CD4-positive, alpha-beta T cell treated with Interleukin-17A for 4 hours (primary cell): Measurements from ENCODE around the gene HBG1.
"Not testable (repeated sequence)": the region's sequence is repeated elsewhere in the genome, so short reads cannot be mapped to it uniquely, and the experiment has no call there.

Source experiments
- DNase-seq: peaks from one replicate; pipeline ENCODE4 v3.0.0-alpha.2; 2020; ENCODE audit warnings: mixed read lengths

The HBG1 gene

DNA sequence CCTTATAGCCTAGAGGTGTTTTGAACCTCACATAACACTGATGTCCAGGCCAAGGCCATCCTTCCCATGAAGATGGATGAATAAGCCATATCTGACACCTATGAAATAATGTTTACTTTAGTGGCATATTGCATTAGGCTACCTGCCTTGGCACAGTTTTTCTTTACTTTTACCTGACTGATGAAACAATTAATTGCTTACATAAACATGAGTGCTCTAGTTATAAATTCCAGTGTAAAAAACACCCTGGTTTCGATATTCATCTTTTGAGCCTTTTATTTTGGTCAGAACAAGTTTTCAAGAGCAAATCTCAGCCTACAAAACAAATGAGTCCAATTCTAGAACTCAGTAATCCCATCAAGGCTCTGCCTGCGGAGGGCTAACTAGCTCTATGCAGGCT is 27.0 kb upstream of the HBG1 start:
- DNase-seq, result no peak

DNA sequence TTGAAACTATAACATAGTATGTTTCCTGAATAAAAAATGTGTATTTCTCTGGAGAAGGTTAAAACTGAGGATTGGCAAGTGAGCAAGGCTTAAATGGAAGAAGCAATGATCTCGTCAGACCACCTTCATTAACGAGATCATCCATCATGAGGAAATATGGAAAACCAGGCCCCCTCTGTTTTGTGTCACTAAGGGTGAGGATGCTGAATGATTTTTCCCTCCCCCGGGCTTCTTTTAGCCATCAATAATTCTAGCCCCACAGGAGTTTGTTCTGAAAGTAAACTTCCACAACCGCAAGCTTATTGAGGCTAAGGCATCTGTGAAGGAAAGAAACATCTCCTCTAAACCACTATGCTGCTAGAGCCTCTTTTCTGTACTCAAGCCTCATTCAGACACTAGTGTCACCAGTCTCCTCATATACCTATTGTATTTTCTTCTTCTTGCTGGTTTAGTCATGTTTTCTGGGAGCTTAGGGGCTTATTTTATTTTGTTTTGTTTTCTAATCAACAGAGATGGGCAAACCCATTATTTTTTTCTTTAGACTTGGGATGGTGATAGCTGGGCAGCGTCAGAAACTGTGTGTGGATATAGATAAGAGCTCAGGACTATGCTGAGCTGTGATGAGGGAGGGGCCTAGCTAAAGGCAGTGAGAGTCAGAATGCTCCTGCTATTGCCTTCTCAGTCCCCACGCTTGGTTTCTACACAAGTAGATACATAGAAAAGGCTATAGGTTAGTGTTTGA is 25.9 kb upstream of the HBG1 start:
- no peak for DNase-seq

DNA sequence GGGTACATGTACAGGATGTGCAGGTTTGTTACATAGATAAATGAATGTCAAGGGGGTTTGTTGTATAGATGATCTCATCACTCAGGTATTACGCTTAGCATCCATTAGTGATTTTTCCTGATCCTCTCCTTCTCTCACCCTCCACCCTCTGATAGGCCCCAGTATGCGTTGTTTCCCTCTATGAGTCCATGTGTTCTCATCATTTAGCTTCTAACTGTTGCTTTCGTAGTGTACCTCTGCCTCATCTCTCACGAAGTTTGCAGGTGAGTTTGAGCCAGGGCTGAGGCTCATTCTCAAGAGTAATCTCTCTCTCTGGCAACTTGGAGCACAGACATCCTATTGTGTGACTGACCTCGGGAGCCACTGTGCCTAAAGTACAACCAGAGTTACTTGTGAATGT is 24.7 kb upstream of the HBG1 start:
- DNase-seq, result no peak

DNA sequence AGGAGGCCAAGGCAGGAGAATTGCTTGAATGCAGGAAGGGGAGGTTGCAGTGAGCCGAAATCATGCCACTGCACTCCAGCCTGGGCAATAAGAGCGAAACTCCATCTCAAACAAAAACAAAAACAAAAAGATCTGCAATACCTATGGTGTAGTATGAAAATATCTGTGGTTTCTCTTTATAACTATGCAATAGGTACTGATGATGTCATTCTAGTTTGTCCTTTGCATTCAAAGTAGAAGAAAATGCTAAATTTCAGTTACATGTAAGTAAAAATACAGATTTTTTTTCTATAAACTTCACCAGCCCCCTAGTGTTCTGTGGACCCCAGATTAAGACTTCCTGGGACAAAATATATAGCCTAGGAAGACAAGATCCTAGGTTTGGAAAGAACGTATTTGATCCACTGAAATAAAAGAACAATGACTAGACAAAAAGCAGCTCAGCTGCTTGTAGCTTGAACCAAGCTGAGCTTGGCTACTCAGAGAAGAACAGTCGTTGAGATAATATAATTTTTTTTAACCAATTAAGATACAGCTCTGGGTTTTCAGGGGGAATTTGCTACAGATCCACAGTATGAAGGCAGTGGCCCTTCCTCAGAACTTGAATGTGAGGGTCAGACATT is 22.8 kb upstream of the HBG1 start:
- DNase-seq, result no peak

DNA sequence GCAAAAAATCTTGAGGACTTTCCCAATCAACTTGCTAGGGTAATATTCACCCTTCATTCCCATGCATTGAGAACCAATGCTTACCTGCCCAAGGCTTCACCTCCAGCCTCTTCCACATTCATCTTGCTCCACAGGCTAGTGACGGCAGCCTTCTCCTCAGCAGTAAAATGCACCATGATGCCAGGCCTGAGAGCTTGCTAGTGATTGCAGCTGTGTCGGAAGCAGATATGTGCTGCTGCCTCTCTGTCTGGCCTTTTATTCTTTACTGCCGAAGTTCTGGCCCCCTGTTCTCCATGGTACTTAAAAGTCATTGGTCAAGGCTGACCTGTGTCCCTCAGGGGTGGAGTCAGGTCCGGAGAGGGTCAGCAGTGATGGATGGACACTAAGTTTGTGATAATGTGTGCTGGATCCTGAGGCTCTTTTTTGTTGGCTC is 20.1 kb upstream of the HBG1 start, which contains the start of gene HBE1:
Gene HBE1, minus strand, starts transcription at position 231 of the 433 bp plus-strand sequence. Its CDS starts 55 bp downstream, at position 176.
- DNase-seq, result no peak

DNA sequence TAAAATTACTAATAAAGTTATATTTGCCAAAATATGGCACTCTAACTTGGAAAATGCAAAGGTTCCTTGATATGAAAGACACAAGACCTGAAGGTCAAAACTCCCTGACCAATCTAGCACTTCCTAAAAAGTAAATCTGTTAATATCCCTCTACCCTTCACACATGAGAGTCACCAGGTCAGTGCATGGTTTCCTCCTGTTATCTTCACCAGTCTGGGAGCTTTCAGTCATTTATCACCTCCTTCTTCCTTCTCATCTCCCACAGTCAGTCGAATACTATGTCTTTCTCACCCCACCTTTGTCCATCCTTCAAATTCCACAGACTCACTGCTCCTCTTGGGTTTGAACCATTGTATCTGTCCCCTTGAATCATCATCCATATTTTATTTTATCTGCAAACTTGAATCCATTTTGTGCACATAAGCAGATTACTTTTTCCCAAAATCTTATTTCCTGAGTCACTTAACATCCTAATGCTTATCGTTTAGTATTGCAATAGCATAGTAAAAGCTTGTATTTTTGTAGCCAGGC is 17.4 kb upstream of the HBG1 start:
- DNase-seq, result no peak

DNA sequence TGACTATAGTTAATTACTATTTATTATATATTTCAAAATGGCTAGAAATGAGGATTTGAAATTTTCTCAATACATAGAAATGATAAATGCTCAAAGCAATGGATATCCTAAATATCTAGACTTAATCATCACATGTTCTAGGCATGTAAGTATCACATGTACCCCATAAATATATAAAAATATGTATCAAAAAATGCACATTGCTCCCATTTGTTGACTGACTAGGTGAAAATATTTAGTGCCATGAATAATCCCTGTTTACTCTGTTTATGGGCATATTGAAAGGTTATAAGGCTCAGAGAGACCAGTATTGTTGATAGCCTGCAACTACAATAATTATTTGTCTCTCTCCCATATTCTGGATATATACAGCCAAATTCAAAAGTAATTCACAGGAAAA is 17.0 kb upstream of the HBG1 start:
- DNase-seq, result no peak

DNA sequence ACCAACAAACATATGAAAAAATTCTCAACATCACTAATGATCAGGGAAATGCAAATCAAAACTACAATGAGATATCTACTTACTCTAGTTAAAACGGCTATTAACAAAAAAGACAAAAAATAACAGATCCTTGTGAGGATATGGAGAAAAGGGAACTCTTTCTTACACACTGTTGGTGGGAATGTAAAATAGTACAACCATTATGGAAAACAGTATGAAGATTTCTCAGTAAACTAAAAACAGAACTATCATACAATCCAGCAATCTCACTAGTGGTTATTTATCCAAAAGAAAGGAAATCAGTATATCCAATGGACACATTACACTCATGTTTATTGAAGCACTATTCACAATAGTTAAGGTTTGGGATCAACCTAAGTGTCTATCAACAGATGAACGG is 16.2 kb upstream of the HBG1 start:
- no peak for DNase-seq

DNA sequence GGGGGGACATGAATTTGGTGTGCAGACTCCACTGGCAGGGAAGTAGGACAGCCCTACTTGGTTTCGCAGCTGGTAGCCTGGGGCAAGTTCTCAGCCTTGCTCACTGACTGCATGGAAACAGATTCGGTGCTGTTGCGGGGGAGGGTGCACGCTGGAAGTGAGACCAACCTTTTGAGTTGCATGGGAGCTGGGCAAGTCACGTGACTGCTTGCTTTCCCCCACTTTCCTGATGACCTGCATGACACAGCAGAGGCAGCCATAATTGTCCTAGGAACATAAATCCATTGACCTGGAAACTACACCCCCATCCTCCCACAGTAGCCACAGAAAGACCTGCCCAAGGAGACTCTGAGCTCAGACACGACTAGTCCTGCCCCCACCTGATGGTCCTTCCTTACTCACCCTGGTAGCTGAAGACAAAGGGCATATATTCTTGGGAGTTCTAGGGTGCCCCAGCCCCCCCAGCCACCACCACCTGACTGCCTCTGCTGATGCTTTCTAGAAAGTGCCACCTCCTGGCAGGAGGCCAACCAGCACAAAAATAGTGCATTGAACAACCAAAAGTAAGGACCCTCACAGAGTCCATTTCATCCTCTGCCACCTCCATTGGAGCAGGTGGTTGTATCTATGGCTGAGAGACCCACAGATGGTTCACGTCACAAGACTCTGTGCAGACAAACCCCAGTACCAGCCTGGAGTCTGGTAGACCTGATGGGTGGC is 9.0 kb upstream of the HBG1 start:
- DNase-seq, result no peak

DNA sequence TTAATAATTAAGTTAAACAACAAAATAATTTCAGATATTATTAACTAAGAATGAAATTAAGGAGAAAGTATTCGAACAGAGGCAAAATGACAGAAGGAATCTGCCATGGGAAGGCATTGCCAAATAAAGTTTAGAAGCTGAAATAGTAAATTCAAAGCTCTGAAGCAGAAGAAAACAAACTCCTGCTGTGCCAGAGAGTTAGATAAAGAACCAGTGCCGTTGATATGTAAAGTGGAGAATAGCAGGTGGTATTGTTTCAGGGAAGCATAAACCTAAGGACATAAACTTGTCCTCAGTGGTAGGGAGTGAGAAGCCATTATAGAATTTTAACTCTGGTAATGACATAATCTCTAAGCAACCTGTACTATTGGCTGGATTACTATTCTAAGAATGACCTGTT is 7.6 kb upstream of the HBG1 start:
- DNase-seq, result no peak

DNA sequence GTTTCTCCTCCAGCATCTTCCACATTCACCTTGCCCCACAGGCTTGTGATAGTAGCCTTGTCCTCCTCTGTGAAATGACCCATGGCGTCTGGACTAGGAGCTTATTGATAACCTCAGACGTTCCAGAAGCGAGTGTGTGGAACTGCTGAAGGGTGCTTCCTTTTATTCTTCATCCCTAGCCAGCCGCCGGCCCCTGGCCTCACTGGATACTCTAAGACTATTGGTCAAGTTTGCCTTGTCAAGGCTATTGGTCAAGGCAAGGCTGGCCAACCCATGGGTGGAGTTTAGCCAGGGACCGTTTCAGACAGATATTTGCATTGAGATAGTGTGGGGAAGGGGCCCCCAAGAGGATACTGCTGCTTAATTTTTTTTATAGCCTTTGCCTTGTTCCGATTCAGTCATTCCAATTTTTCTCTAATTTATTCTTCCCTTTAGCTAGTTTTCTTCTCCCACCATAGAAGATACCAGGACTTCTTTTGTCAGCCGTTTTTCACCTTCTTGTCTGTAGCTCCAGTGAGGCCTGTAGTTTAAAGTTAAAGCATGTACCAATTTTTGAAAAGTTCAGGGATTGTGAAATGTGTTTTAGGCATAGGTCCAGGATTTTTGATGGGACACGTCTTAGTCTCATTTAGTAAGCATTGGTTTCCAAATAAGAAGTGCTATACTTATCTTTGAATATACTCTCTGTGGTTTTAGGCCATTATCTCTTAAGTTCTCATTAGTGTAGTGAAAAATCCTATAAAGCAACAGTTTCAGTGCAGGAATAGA is 5.2 kb upstream of the HBG1 start, which contains the start of gene HBG2:
Gene HBG2, minus strand, starts transcription at position 136 of the 768 bp plus-strand sequence. Its CDS starts 53 bp downstream, at position 83.
- DNase-seq, result not testable (repeated sequence)

DNA sequence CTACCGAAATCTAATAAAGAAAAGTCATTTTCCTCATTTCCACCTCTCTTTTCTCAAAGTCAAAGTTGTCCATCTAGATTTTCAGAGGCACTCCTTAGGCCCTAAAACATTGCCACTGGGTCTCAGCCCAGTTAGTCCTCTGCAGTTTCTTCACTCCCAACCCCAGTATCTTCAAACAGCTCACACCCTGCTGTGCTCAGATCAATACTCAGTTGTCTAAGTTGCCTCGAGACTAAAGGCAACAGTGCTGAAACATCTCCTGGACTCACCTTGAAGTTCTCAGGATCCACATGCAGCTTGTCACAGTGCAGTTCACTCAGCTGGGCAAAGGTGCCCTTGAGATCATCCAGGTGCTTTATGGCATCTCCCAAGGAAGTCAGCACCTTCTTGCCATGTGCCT is 4.4 kb upstream of the HBG1 start:
- not testable (repeated sequence) for DNase-seq

DNA sequence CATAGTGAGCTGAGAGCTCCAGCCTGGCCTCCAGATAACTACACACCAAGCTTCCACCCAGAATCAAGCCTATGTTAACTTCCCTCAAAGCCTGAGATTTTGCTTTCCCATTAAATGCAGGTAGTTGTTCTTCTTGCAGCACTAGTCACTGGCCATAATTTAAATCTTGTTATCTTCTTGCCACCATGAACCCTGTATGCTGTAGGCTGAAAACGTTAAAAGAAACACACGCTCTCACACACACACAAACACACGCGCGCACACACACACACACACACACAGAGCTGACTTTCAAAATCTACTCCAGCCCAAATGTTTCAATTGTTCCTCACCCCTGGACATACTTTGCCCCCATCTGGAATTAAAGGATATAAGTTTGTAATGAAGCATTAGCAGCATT is 3.8 kb upstream of the HBG1 start:
- DNase-seq, result not testable (repeated sequence)

DNA sequence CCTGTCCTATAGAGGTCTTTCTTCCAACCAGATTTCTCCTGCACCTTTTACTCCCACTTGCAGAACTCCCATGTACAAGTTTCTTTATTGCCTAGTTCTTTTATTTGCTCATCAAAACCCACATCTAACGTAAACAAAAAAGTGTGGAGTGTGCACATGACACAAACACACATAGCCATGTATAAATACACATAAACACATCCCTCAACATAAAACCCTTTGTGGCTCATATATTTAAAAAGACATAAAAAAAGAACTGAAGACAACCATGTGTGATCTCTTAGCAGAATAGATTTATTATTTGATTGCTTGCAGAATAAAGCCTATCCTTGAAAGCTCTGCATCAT is 3.2 kb upstream of the HBG1 start:
- DNase-seq, result no peak

DNA sequence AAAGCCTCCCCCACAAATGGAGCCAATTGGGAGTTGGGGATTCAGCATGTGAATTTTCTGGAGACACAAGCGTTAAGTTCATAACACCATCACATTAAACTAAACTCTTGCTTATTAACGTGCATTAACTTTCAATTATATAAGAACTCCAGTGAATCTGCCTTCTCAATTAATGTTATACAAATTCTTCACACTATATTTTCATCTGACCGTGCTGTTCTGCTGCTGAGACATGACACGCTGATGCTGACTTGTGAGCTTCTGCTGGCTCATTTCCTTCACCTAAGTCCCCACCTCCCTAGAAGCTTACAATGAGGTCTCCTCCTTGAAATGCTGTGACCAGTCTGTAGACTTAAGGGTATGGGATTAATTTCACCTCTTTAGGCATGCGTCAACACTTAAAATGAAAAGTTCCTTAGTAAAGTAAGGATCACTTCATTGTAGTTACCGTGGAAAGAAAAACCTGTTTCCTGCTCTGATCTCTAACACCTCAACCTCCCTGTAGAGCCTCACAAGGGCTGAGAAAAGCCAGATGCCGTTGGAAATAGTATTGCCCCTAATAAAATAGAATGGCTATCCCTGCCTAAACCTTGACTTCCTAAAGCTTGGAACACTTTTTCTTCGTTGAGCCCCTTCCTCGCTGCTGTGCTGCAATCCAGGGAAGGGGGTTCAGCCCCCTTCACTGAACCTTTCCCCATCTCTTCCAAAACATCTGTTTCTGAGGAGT is 2.7 kb upstream of the HBG1 start:
- DNase-seq, result no peak

DNA sequence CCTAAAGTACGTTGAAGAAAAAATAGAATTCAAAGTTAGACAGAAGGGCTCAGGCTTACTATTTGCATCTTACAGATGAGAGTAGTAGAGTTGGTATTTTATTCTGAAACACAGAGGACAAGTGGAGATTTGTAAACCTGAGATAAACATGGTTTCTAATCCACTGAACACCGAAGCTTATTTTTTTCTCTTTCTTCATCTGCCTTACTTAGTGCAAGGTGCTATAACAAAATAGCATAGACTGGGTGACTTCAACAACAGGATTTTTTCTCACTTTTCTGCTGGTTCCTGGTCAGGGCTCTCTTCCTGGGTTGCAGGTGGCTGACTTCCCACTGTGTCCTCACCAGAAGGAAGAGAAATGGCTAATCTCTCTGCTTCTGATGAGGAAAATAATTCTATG is 2.1 kb upstream of the HBG1 start:
- DNase-seq, result no peak

DNA sequence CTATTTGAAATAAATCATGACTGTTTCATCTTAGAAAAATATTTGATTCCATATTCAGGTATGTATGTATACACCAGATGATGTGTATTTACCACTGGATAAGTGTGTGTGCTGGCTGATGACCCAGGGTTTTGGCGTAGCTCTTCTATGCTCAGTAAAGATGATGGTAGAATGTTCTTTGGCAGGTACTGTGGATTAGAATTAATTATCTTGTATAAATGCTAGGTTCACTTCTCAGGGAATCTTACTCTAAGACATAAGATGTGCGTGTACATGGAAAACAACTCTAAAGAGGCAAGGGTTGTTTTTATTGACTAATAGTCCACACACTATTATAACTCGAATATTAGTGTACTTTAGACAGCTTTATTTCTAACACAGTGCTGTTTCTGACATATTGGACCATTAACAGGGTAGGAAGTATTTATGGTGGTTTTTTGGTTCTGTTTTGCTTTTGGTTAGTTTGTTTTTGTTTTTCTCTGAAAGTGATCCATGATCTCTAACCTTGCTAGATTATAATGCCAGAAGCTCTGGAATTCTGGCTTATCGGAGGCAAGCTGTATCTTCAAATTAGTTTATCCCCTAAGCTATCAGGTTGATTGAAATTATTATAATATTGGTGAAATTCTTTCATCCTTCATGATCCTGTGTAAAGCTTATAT is 1.0 kb upstream of the HBG1 start:
- DNase-seq, result no peak

DNA sequence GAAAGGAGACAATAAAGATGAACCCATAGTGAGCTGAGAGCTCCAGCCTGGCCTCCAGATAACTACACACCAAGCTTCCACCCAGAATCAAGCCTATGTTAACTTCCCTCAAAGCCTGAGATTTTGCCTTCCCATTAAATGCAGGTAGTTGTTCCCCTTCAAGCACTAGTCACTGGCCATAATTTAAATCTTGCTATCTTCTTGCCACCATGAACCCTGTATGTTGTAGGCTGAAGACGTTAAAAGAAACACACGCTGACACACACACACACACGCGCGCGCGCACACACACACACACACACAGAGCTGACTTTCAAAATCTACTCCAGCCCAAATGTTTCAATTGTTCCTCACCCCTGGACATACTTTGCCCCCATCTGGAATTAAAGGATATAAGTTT is 1.2 kb downstream of the HBG1 start:
- not testable (repeated sequence) for DNase-seq

DNA sequence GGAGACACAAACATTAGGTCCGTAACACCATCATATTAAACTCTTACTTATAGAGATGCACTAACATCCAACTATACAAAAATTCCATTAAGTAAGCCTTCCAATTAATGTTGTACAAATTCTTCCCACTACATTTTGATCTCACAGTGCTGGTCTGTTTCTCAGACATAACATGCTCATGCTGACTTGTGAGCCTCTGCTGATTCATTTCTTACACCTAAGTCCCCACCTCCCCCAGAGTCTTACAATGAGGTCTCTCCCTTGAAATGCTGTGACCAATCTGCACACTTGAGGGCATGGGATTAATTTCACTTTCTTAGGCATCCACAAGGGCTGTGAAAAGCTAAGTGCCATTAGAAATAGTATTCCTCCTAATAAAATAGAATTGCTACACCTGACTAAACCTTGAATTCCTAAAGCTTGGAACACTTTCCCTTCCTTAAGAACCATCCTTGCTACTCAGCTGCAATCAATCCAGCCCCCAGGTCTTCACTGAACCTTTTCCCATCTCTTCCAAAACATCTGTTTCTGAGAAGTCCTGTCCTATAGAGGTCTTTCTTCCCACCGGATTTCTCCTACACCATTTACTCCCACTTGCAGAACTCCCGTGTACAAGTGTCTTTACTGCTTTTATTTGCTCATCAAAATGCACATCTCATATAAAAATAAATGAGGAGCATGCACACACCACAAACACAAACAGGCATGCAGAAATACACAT is 2.0 kb downstream of the HBG1 start:
- no peak for DNase-seq

DNA sequence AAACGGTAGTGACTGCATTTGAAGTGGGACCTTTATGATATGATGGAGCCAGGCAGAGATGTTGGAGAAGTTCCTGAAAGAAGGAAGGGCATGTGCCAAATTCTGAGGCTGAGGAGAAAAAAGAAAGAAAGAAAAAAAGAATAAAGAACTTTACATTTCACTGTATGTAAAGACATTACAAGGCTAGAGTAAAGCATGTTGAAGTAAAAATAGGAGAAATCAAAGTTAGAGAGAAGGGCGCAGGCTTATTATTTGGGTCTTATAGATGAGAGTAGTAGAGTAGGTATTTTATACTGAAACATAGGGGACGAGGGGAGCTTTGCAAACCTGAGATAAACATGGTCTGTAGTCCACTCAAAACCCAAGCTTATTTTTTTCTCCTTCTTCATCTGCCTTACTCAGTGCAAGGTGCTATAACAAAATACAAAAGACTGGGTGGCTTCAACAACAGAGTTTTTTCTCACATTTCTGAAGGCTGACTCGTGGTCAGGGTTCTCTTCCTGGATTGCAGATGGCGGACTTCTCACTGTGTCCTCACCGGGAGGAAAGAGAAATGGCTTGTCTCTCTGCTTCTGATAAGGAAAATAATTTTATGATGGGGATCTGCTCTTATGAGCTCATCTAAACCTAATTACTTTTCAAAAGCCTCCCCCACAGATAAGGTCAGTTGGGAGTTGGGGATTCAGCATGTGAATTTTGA is 2.7 kb downstream of the HBG1 start:
- DNase-seq, result no peak
